GM18868 (cell line): Measurements from ENCODE around the gene SCAANT1.

ENCODE experiments used
- ATAC-seq: cut with Tn5 transposase; IDR thresholded peaks from one replicate; pipeline ENCODE4 v1.9.1; 2021; ENCODE audit warnings: mild to moderate bottlenecking, moderate library complexity; ENCODE audit not compliant: unreplicated experiment

The SCAANT1 gene

DNA sequence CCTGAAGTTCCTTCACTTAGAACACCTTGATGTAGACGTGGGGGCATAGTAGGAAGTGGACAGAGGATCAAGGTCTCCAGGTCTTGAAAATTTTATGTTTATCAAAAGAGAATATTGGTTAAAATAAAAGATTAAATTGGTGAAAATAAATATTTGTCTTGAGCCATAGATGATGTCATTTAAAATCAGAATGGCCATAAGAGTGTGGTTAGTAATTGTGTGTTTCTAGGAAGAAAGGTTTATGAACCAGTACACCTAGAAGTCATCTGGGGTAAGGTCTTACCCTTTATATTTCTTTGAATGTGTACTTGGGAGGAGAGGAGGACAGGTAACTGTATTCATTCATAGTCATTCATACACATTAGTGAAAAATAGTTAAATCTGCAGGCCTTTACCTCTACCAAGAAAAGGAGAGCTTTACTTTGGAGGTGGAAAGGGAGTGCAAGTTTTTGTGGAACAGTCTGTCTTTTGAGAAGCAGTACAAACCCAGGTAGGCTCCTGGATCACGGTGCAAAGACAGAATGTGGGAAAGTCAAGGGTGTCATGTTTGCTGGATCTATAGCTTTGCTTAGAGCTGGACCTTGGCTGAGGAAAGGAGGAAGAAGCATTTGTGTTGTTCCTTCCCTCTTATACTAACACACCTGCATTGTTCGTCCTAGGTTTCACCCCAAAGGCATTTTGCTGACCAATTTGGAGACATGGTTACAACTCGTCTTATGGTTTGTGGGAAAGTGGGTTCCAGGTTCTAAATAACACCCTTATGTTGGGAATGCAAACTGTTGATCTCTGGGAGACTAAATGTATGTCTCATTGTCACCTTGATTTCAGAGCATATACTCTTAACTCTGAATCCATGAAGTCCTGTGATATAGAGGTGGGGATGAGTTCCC, 6.2 kb downstream of the SCAANT1 start:
- ATAC-seq, result no peak

DNA sequence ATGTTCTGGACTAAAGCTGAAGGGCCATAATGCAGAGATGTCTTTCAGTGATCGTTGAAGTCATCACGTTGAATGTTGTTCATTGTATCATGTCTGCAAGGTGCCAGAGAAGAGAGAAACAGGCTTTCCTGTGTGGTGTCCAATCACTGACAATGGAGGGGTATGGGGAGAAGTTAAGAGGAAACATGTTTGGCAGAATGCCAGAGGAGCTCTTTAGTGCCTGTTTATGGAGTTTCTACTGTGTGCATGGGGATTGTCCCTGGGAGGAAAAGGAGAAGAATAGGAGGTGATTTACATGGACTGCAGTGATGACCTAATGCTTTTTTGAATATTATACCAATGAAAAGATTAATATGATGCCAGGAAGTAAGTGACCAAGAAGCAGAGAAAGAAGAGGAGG, 11.7 kb downstream of the SCAANT1 start:
- no peak for ATAC-seq

GRCh38 chr3:63900010-63900409, 12.2 kb downstream of the SCAANT1 start:
- no peak for ATAC-seq

DNA sequence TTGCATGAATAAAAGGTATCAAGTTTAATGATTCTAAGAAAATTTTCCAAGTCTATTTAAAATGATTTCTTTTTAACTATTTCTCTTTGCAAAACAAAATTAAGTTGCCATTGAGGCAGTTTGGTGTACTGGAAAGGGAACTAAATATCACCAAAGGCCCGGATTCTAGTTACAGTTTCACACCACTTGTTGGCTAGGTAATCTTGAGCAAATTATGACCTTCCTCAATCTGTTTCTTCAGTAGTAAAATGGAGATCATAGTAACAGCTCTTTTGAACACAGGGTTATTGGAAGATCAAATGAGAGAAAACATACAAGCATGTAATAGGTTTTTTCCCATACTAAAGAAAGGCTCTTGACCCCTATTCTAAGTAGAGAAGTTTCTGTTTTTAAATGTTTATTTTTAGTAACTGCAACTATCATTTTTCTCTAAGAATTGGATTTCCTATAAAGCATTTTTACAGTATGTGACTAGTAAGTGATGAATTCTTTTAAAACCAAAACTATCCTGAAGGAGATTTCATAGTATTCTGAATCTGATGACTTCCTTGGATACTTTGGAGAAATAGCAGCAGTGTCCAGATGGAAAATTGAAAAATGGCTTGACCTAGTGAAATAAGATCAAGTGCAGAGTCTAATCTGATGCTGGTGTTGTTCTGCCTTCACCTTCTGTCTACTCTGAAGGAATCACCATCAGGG, 15.7 kb downstream of the SCAANT1 start:
- ATAC-seq, result peak; percentile 88

DNA sequence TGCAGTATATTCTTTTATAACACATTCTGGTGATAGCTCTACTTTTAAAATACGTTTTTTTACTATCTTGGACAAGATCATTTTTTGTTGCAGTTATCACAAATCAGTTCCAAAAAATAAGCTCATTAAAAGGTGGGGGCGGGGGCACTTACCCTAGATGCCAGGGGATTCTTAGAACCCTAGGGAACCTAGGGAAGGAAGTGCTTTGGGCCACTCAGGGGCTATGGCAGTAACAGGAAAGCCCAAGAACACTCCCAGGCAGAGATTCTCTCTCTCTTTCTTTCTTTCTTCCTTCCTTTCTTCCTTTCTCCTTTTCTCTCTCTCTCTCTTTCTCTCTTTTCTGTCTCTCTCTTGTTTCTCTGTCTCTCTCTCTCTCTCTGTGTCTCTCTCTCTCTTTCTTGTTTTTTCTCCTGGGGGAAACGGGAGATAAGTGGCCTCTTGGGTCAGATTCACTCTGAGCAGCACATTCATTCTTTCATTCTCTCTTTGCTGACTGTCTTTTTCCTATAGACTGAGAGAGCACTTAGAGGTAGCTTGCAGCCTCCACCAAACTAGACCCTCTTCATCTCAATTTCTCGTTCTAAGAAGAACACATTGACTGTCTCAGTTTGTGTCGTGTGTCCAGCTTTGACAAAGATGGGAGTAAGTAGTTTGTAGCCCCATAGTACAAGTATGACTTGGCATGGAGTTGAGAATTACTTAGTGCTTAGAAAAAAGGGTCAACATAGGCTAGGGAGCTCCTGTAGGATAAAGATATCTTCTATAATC, 16.6 kb downstream of the SCAANT1 start:
- ATAC-seq, result no peak

DNA sequence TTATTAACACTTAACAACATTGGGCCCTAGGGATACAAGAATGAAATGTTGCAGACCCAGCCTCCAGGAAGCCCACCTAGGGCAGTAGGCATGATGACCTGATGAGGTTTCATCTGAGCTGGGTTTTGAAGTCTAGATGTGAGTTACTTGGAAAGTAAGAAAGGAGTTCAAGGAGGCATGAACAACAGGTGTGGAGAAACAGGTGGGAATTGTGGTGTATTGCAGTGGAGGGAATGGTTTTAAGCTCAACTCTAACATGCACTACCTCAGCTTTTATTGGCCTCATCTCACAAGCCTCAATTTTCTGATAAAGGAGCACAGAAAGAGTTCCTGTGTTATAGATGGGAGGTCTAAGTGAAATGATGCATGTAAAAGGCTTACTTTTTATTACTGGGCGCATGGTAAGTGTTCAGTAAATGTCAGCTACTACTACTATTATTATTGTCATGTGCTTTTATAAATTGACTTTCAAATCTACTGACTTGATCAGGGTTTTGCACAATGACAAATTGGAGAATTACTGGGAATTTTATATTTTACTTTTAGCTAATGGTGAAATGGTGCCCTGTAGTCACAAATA, 19.3 kb downstream of the SCAANT1 start:
- no peak for ATAC-seq

GRCh38 chr3:63891518-63891917, 20.7 kb downstream of the SCAANT1 start:
- no peak for ATAC-seq

DNA sequence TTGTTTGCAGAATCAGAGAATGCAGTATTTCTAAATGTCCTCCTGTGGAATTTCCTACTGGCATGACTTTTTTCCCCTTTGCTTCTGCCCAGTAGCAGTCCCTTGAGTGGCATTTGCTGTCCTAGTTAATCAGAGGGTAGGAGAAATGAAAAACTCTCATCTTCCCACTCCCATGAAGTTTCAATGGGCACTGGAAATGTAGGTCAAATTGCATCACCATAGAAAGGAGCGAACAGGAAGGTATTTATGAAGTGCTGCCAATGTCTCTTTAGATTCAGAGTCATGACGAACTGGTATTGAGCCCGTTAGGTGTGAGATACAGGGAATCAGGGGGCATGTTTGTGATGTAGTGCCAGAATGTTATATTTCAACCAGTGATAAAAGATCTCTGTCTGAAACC, 25.3 kb downstream of the SCAANT1 start:
- no peak for ATAC-seq

GRCh38 chr3:63880653-63881052, 31.5 kb downstream of the SCAANT1 start:
- ATAC-seq, result no peak

DNA sequence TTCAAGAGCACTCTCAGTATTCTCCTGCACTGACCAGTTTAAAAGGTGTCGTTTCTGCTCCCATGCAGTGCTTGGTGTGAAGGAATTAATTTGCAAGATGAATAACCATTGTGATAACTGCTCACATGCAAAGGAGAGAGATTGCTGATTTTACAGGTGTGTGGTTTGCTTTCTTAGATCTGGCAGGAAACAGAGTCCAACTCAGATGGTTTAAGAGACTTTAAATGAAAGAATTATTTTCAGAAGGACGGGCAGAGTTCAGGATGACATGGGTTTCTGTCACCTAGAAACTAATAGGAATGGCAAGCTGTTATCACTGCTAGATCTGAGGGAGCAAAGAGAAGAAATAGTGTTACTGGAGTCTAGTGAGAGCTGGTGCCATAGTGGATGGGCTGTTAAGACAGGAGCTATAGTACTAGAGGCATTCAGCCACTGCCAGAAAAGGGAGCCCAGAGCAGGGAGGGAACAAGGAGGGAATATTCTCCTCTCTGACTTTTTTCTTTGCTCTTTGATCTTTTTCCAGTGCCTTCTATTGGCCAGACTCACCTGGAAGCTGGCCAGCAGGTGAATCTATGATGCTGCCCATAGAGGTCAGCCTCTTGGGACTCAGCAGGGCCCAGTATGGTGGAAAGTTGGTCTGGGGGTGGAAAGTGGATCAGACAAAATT, 33.7 kb downstream of the SCAANT1 start:
- ATAC-seq, result no peak

- ATAC-seq, result no peak
Measured at GRCh38 chr3:63877737-63878393, 34.3 kb downstream of the SCAANT1 start.

DNA sequence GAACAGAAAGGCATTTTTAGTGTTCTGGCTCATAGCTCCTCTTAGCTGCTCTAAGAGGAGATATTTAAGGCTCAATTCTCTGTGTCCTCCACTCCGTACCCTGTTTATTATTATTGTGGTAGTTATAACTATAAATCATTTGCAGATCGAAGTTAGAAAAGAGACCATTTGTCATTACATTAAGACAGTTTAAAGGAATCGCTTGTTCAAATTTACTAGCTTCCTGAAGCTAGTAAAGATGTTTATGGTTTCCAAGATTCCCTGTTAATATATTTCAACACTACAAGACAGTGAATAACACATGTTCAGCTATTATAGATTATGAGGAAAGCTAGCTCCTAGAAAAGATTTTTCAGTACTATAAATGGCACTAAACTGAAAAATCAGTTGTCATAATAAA, 35.9 kb downstream of the SCAANT1 start:
- ATAC-seq, result no peak

- ATAC-seq, result no peak
Measured at GRCh38 chr3:63875510-63875909, 36.7 kb downstream of the SCAANT1 start.

GRCh38 chr3:63874769-63875168, 37.4 kb downstream of the SCAANT1 start:
- no peak for ATAC-seq

- ATAC-seq, result no peak
Measured at GRCh38 chr3:63872135-63872924, 39.9 kb downstream of the SCAANT1 start.

GRCh38 chr3:63870615-63871005, 41.6 kb downstream of the SCAANT1 start:
- no peak for ATAC-seq

DNA sequence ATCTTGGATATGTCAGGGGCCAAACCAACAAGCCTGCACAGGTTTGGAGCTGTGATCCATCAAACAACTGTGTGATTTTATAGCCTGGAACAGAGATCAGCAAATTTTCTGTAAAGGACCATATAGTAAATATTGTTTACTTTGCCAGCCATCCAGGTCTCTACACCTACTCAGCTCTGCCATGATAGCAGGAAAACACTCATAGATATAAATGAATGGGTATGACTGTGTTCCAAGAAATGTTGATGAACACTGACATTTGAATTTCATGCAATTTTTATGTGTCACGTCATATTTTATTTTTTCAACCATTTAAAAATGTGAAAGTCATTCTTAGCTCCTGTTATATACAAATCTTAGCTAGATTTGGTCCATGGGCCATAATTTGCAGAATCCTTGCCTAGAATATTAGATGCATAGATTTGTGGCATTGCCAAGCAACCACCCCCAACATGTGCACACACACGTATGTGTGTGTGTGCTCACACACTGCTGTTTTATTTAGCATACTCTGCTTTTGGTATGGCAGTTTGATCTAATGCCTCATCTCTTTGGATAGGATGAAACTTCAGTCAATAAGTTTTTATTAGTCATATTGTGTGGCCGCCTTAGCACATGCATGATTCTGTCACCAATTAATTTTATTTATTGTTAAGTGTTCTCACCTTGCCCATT, 42.1 kb downstream of the SCAANT1 start:
- no peak for ATAC-seq

DNA sequence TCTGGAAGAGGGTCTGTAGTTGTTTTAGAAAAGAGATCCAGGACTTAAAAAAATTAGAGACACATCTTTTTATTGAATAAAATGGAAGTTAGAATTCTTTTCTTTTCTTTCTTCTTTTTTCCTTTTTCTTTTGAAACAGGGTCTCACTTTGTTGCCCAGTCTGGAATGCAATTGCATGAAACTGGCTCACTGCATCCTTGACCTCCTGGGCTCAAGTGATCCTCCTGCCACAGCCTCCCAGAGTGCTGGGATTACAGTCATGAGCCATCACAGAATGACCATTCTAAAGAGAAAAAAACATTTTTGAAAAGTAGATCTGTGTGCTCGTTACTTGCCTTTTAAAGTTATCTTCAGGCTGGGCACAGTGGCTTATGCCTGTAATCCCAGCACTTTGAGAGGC, 45.0 kb downstream of the SCAANT1 start:
- ATAC-seq, result no peak

DNA sequence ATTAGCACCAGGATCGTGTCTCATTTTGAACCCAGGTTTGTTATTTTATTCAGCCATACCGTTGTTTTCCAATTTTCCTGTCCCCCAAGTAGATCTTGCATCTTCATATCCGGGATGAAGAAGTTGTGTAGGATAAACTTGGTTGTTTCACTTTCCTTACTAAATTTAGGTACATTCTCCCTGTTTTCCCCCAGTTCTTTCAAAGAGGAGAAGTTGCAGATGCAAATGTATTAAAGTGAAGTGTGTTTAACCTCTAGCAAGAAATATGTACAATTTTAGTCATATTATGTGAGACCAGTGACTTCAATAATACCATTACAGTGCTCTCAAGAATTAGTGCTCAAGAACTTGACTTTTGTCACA, 47.2 kb downstream of the SCAANT1 start:
- no peak for ATAC-seq
